ES-I3 (cell line): ENCODE measurements around the gene CBX4.
A peak's percentile ranks its signal among the peaks of the same experiment; 100 is the strongest.

ENCODE experiments used
- H3K36me3 ChIP-seq: 2 replicates; pipeline ENCODE4 v1.6.1; 2013; ENCODE audit warnings: mild to moderate bottlenecking, low read length, control low read depth, moderate library complexity; ENCODE audit not compliant: insufficient read depth
- H3K4me1 ChIP-seq: 2 replicates; pipeline ENCODE4 v1.6.1; 2013; ENCODE audit warnings: mild to moderate bottlenecking, control low read depth, low read length; ENCODE audit not compliant: insufficient read depth
- H3K9ac ChIP-seq: 2 replicates; pipeline ENCODE4 v1.6.1; 2013; ENCODE audit warnings: low read depth, mild to moderate bottlenecking, low read length, moderate library complexity
- H3K9me3 ChIP-seq: 2 replicates; pipeline ENCODE4 v1.6.1; 2013; ENCODE audit warnings: mild to moderate bottlenecking, low read length, moderate library complexity; ENCODE audit not compliant: control insufficient read depth, insufficient read depth

CBX4 gene

GRCh38 chr17:79810130-79811010, 28.9 kb downstream of the CBX4 start:
- peaks cover 28% of the 10 kb centered on the region for H3K4me1 ChIP-seq
- H3K36me3 ChIP-seq: no peaks in the 10 kb centered on the region
- H3K9ac ChIP-seq: peak overlapping the region; percentile 35; the same call in 1 of the 2 replicates
- H3K9me3 ChIP-seq: no peaks in the 10 kb centered on the region; the same call in 1 of the 2 replicates

- H3K9ac ChIP-seq: peak overlapping the region; percentile 11; the same call in 1 of the 2 replicates
- peaks cover 33% of the 10 kb centered on the region for H3K4me1 ChIP-seq
- no peaks in the 10 kb centered on the region for H3K36me3 ChIP-seq
- H3K9me3 ChIP-seq: no peaks in the 10 kb centered on the region
Measured at GRCh38 chr17:79809530-79810129, 29.6 kb downstream of the CBX4 start.

- H3K4me1 ChIP-seq: peaks cover 29% of the 10 kb centered on the region
- no peaks in the 10 kb centered on the region for H3K9me3 ChIP-seq
- H3K9ac ChIP-seq: no peak overlapping the region
- H3K36me3 ChIP-seq: no peaks in the 10 kb centered on the region
Measured at GRCh38 chr17:79808763-79809529, 30.3 kb downstream of the CBX4 start.

GRCh38 chr17:79806863-79807720, 32.1 kb downstream of the CBX4 start:
- H3K9me3 ChIP-seq: peaks cover 5% of the 10 kb centered on the region; the same call in 1 of the 2 replicates
- H3K36me3 ChIP-seq: no peaks in the 10 kb centered on the region
- no peak overlapping the region for H3K9ac ChIP-seq
- peaks cover 27% of the 10 kb centered on the region for H3K4me1 ChIP-seq

- no peaks in the 10 kb centered on the region for H3K36me3 ChIP-seq
- H3K9me3 ChIP-seq: peaks cover 8% of the 10 kb centered on the region; the same call in 1 of the 2 replicates
- no peak overlapping the region for H3K9ac ChIP-seq
- peaks cover 22% of the 10 kb centered on the region for H3K4me1 ChIP-seq
Measured at GRCh38 chr17:79806446-79806760, 32.8 kb downstream of the CBX4 start.

- peaks cover 8% of the 10 kb centered on the region; the same call in 1 of the 2 replicates for H3K9me3 ChIP-seq
- no peak overlapping the region for H3K9ac ChIP-seq
- no peaks in the 10 kb centered on the region for H3K36me3 ChIP-seq
- peaks cover 23% of the 10 kb centered on the region for H3K4me1 ChIP-seq
Measured at GRCh38 chr17:79804856-79805696, 34.2 kb downstream of the CBX4 start.

GRCh38 chr17:79803997-79804855, 35.0 kb downstream of the CBX4 start:
- H3K9me3 ChIP-seq: peaks cover 8% of the 10 kb centered on the region; the same call in 1 of the 2 replicates
- H3K9ac ChIP-seq: no peak overlapping the region; the same call in 1 of the 2 replicates
- no peaks in the 10 kb centered on the region for H3K36me3 ChIP-seq
- H3K4me1 ChIP-seq: peaks cover 27% of the 10 kb centered on the region

- peaks cover 8% of the 10 kb centered on the region; the same call in 1 of the 2 replicates for H3K9me3 ChIP-seq
- H3K9ac ChIP-seq: no peak overlapping the region
- H3K4me1 ChIP-seq: peaks cover 22% of the 10 kb centered on the region
- H3K36me3 ChIP-seq: no peaks in the 10 kb centered on the region
Measured at GRCh38 chr17:79803421-79803996, 35.7 kb downstream of the CBX4 start.

- no peak overlapping the region for H3K9ac ChIP-seq
- no peaks in the 10 kb centered on the region for H3K36me3 ChIP-seq
- H3K9me3 ChIP-seq: peaks cover 8% of the 10 kb centered on the region; the same call in 1 of the 2 replicates
- H3K4me1 ChIP-seq: peaks cover 22% of the 10 kb centered on the region
Measured at GRCh38 chr17:79802736-79803420, 36.4 kb downstream of the CBX4 start.

GRCh38 chr17:79802039-79802735, 37.1 kb downstream of the CBX4 start:
- Histone ChIP-seq H3K4me1 (peaks cover 22% of the 10 kb centered on the region), H3K9me3 (peaks cover 8% of the 10 kb centered on the region; the same call in 1 of the 2 replicates), H3K36me3 (no peaks in the 10 kb centered on the region), H3K9ac (no peak overlapping the region)
